Loucy (cell line): Measurements from ENCODE around the gene RAB10.

Source experiments
- CTCF ChIP-seq: fragments of 200-600 bp; sonication (generic); conservative IDR thresholded peaks from 2 replicates; pipeline ENCODE4 v1.5.1; 2014; ENCODE audit warnings: mild to moderate bottlenecking, antibody characterized with exemption, low read length
- EZH2phosphoT487 ChIP-seq: fragments of 200-600 bp; IDR thresholded peaks from 2 replicates; pipeline ENCODE4 v1.6.1; 2018; ENCODE audit warnings: antibody characterized with exemption, mild to moderate bottlenecking, moderate library complexity, borderline replicate concordance

- TF ChIP-seq CTCF (no peak), EZH2phosphoT487 (no peak)
Observed at GRCh38 chr2:26067186-26067974, 33.5 kb downstream of the RAB10 start.
